HG03135 (cell line): ENCODE data around the gene CAPZA2.
"Not testable (repeated sequence)": the region's sequence is repeated elsewhere in the genome, so short reads cannot be mapped to it uniquely, and the experiment has no call there.

Experiments used
- ATAC-seq: cut with Tn5 transposase; IDR thresholded peaks from one replicate; pipeline ENCODE4 v1.9.1; 2021; ENCODE audit warnings: mild to moderate bottlenecking, moderate library complexity; ENCODE audit not compliant: unreplicated experiment

Gene CAPZA2

GRCh38 chr7:116862234-116862950 is at the start of gene CAPZA2:
CAPZA2 (plus strand) TSS chr7:116862587; CDS start chr7:116862612, 25 bp downstream.
- ATAC-seq: peak; percentile 93

GRCh38 chr7:116812860-116813259 is 49.5 kb upstream of the CAPZA2 start:
- ATAC-seq: no peak

GRCh38 chr7:116813371-116813770 is 49.0 kb upstream of the CAPZA2 start:
- not testable (repeated sequence) for ATAC-seq

- ATAC-seq: no peak
Observed at GRCh38 chr7:116815041-116815440, 47.3 kb upstream of the CAPZA2 start.

GRCh38 chr7:116820149-116820548 is 42.2 kb upstream of the CAPZA2 start:
- ATAC-seq: no peak

GRCh38 chr7:116821647-116822046 is 40.7 kb upstream of the CAPZA2 start:
- not testable (repeated sequence) for ATAC-seq

- ATAC-seq: no peak
Observed at GRCh38 chr7:116824449-116824848, 37.9 kb upstream of the CAPZA2 start.

- no peak for ATAC-seq
Observed at GRCh38 chr7:116828281-116828680, 34.1 kb upstream of the CAPZA2 start.

- ATAC-seq: no peak
Observed at GRCh38 chr7:116829041-116829440, 33.3 kb upstream of the CAPZA2 start.

- no peak for ATAC-seq
Observed at GRCh38 chr7:116829493-116829892, 32.9 kb upstream of the CAPZA2 start.

GRCh38 chr7:116832692-116833091 is 29.7 kb upstream of the CAPZA2 start:
- no peak for ATAC-seq

- ATAC-seq: no peak
Observed at GRCh38 chr7:116834815-116835504, 27.4 kb upstream of the CAPZA2 start.

GRCh38 chr7:116836048-116836447 is 26.3 kb upstream of the CAPZA2 start:
- no peak for ATAC-seq

GRCh38 chr7:116836911-116837310 is 25.5 kb upstream of the CAPZA2 start:
- ATAC-seq: no peak

GRCh38 chr7:116837586-116837985 is 24.8 kb upstream of the CAPZA2 start:
- ATAC-seq: no peak

- no peak for ATAC-seq
Observed at GRCh38 chr7:116840256-116840655, 22.1 kb upstream of the CAPZA2 start.

- ATAC-seq: no peak
Observed at GRCh38 chr7:116842371-116842770, 20.0 kb upstream of the CAPZA2 start.

GRCh38 chr7:116843378-116843777 is 19.0 kb upstream of the CAPZA2 start:
- ATAC-seq: no peak

GRCh38 chr7:116851175-116851574 is 11.2 kb upstream of the CAPZA2 start:
- ATAC-seq: no peak

GRCh38 chr7:116851671-116852070 is 10.7 kb upstream of the CAPZA2 start:
- no peak for ATAC-seq

GRCh38 chr7:116854132-116854531 is 8.3 kb upstream of the CAPZA2 start:
- no peak for ATAC-seq

- ATAC-seq: no peak
Observed at GRCh38 chr7:116857052-116857451, 5.3 kb upstream of the CAPZA2 start.
